Gastrocnemius medialis (tissue), 4 donors: ENCODE measurements around the gene TADA2A.

ENCODE experiments used
- POLR2A ChIP-seq, 2 donors: fragments of 450-650 bp; IDR thresholded peaks; one replicate each; pipeline ENCODE4 v1.6.1; 2017; ENCODE audit warnings: antibody characterized with exemption in 2 of 2, mild to moderate bottlenecking in 2 of 2, moderate library complexity in 2 of 2
- TF ChIP-seq, protein P1 (sequence below), 5 experiments: fragments of 450-650 bp in 3 of 5; fragments of 200-600 bp in 2 of 5; sonication (generic) in 2 of 5; IDR thresholded peaks in 4 of 5; conservative IDR thresholded peaks in 1 of 5; 1 replicate in 4 of 5; 2 replicates in 1 of 5; pipeline ENCODE4 v1.5.1; 2016 to 2019; ENCODE audit warnings: antibody characterized with exemption in 5 of 5, mild to moderate bottlenecking in 3 of 5, moderate library complexity in 3 of 5

GRCh38 chr17:37517881-37518280 is 111.2 kb downstream of the TADA2A start:
- TF ChIP-seq, protein P1, sequence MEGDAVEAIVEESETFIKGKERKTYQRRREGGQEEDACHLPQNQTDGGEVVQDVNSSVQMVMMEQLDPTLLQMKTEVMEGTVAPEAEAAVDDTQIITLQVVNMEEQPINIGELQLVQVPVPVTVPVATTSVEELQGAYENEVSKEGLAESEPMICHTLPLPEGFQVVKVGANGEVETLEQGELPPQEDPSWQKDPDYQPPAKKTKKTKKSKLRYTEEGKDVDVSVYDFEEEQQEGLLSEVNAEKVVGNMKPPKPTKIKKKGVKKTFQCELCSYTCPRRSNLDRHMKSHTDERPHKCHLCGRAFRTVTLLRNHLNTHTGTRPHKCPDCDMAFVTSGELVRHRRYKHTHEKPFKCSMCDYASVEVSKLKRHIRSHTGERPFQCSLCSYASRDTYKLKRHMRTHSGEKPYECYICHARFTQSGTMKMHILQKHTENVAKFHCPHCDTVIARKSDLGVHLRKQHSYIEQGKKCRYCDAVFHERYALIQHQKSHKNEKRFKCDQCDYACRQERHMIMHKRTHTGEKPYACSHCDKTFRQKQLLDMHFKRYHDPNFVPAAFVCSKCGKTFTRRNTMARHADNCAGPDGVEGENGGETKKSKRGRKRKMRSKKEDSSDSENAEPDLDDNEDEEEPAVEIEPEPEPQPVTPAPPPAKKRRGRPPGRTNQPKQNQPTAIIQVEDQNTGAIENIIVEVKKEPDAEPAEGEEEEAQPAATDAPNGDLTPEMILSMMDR (IDR thresholded peaks at IDR 0.05 in 4 of 5, conservative IDR thresholded peaks at IDR 0.05 in 1 of 5): no peak
- TF ChIP-seq POLR2A (IDR thresholded peaks at IDR 0.05): no peak
